DND-41 (cell line): ENCODE data around the gene NTN4.

Experiments used
- EZH2 ChIP-seq: IDR thresholded peaks from 3 replicates; pipeline ENCODE4 v1.6.1; 2012; ENCODE audit warnings: borderline replicate concordance, low read depth, mild to moderate bottlenecking, moderate library complexity, low read length, inconsistent platforms; ENCODE audit not compliant: severe bottlenecking
- TF ChIP-seq, protein P1 (sequence below): IDR thresholded peaks from 2 replicates; pipeline ENCODE4 v1.5.1; 2012; ENCODE audit warnings: borderline replicate concordance, low read length, moderate library complexity, mild to moderate bottlenecking; ENCODE audit not compliant: poor library complexity, severe bottlenecking; ENCODE audit errors: extremely low read depth

DNA sequence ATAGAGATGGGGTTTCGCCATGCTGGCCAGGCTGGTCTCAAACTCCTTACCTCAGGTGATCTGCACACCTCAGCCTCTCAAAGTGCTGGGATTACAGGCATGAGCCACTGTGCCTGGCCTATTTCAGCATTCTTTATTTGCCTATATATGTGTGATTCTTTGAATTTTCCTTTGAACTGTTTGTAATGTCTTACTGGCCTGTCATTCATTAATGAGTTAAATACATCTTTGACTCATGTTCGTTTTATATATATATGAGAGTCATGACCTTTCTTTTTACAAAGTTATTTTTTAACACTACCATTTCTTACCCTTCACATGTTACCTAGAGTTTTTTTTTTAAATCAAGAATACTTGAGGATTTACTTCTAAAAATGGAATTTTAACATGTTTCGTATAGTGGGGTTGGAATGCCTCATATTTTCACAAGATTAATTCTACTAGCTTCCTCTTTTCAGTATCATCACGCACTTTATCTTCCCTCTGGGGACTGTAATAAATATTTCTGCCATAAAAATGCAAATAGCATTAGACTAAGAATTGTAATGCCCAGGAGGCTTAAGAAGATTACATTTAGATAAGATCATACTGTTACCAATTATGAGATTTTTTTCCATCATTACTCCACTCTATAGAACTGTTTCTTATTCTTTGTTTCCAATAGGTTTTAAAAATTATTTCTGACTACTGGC is 66.7 kb downstream of the NTN4 start:
- TF ChIP-seq, protein P1, sequence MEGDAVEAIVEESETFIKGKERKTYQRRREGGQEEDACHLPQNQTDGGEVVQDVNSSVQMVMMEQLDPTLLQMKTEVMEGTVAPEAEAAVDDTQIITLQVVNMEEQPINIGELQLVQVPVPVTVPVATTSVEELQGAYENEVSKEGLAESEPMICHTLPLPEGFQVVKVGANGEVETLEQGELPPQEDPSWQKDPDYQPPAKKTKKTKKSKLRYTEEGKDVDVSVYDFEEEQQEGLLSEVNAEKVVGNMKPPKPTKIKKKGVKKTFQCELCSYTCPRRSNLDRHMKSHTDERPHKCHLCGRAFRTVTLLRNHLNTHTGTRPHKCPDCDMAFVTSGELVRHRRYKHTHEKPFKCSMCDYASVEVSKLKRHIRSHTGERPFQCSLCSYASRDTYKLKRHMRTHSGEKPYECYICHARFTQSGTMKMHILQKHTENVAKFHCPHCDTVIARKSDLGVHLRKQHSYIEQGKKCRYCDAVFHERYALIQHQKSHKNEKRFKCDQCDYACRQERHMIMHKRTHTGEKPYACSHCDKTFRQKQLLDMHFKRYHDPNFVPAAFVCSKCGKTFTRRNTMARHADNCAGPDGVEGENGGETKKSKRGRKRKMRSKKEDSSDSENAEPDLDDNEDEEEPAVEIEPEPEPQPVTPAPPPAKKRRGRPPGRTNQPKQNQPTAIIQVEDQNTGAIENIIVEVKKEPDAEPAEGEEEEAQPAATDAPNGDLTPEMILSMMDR, result no peak
- no peak for TF ChIP-seq EZH2
